Kidney capillary endothelial cell (primary cell): ENCODE data around the gene EMC1.
"Not testable (repeated sequence)": the region's sequence is repeated elsewhere in the genome, so short reads cannot be mapped to it uniquely, and the experiment has no call there.

Experiments
- DNase-seq: peaks from one replicate; pipeline ENCODE4 v3.0.0-alpha.2; 2018; ENCODE audit warnings: low spot score

The EMC1 gene

GRCh38 chr1:19189270-19189669, 62.1 kb downstream of the EMC1 start:
- DNase-seq, result no peak

GRCh38 chr1:19187852-19188251, 63.5 kb downstream of the EMC1 start:
- no peak for DNase-seq

- no peak for DNase-seq
These were observed 65.3 kb downstream of the EMC1 start for GRCh38 chr1:19186001-19186400.

GRCh38 chr1:19182223-19182622, 69.1 kb downstream of the EMC1 start:
- DNase-seq, result no peak

GRCh38 chr1:19180265-19180657, 71.1 kb downstream of the EMC1 start:
- DNase-seq, result not testable (repeated sequence)

- DNase-seq, result peak; percentile 28
These were observed 71.6 kb downstream of the EMC1 start for GRCh38 chr1:19179597-19180264.

DNA sequence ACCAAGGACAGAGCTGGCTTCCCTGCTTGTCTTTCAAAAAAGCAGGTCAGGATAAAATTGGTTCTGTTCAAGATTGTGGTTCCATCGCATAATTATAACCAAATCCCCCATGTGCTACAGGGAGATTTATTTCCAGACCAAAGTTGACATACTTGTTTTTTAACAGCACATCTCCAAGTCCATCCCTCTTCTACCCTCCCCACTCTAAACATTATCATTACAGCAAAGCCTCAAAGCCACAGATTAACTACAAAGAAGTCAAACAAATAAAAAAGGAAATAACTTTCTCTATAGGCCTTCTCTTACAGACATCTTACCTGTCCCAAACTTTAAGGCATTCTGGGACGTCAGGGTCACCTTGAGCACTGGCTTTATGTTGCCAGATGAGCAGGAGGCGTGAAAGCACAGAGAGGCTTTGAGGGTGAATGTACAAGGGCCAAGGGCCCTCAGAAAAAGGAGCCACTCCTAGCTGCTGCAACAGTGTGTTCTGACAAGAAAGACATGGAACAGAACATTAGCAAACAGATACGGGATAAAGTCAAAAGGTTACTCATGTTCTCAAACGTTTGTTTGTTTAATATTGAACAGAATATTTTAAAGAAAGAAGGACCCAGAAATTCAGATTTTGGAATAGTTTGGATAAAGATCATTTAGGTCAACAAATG, 72.5 kb downstream of the EMC1 start:
- DNase-seq, result no peak

DNA sequence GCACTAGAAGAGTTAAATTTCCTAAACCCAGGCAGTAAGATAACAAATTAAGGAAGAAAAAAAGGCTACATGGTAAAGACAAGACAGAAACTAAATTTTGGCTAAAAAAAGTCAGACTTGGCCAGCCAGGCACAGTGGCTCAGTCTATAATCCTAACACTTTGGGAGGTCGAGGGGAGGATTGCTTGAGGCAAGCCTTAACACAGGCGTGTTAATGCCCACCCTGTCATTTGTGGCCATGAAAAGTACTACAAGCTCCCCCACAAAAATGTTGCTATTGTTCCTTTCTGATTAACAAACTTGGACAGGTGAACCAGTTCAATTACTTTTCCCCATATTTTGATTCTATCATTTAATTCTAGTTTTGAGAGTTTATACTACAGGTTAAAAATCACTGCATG, 73.5 kb downstream of the EMC1 start:
- DNase-seq, result no peak

- DNase-seq, result no peak
These were observed 81.7 kb downstream of the EMC1 start for GRCh38 chr1:19169642-19170041.

GRCh38 chr1:19167140-19167539, 84.2 kb downstream of the EMC1 start:
- DNase-seq, result no peak

DNA sequence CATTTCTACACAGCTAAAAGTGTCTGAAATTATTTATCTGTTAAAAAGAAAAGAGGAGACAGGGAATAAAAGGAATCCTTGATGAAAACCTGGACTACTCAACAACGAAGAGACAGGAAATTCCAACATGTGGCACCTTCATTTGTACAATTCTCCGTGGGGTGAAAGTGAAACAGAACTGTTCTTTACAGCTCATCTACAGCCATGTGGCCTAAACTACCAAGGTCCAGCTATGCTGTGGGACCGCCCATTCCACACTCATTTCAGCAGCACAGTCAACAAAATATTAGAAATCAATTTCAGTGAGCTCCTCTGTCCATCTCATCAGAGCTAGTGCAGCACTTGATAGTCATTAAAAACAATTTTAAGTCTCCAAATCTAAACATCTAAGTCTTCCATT, 85.3 kb downstream of the EMC1 start:
- DNase-seq, result no peak
